Mesenchymal stem cell (in vitro differentiated cells and primary cell): Measurements from ENCODE around the gene UNC119.

Source experiments
- DNase-seq: peaks from one replicate; pipeline ENCODE4 v3.0.0-alpha.2; 2013
- H2AFZ ChIP-seq: one replicate; pipeline ENCODE4 v1.6.1; 2013; ENCODE audit warnings: low read depth, mild to moderate bottlenecking, control low read depth, inconsistent platforms, low read length, moderate library complexity
- H2AK5ac ChIP-seq: 2 replicates; pipeline ENCODE4 v1.6.1; 2013; ENCODE audit warnings: low read length, moderate library complexity, mild to moderate bottlenecking, inconsistent platforms; ENCODE audit not compliant: severe bottlenecking
- H2BK120ac ChIP-seq: one replicate; pipeline ENCODE4 v1.6.1; 2013; ENCODE audit warnings: low read depth, mild to moderate bottlenecking, inconsistent platforms, low read length, moderate library complexity
- H2BK12ac ChIP-seq, 2 experiments: one replicate each; pipeline ENCODE4 v1.6.1; 2013; ENCODE audit warnings: inconsistent platforms in 2 of 2, low read length in 2 of 2, mild to moderate bottlenecking in 2 of 2, moderate library complexity in 2 of 2, control low read depth in 1 of 2
- H2BK15ac ChIP-seq: one replicate; pipeline ENCODE4 v1.6.1; 2013; ENCODE audit warnings: mild to moderate bottlenecking, low read depth, inconsistent platforms; ENCODE audit not compliant: poor library complexity, severe bottlenecking
- H2BK5ac ChIP-seq: 2 replicates; pipeline ENCODE4 v1.6.1; 2013; ENCODE audit warnings: low read depth, mild to moderate bottlenecking, low read length, control low read depth, inconsistent platforms; ENCODE audit not compliant: poor library complexity, severe bottlenecking
- H3K14ac ChIP-seq, 2 experiments: one replicate each; pipeline ENCODE4 v1.6.1; 2013; ENCODE audit warnings: inconsistent platforms in 2 of 2, low read length in 2 of 2, control low read depth in 1 of 2, mild to moderate bottlenecking in 1 of 2, moderate library complexity in 1 of 2
- H3K18ac ChIP-seq, 2 experiments: one replicate each; pipeline ENCODE4 v1.6.1; 2013; ENCODE audit warnings: inconsistent platforms in 2 of 2, low read length in 2 of 2, control low read depth in 1 of 2, low read depth in 1 of 2, mild to moderate bottlenecking in 1 of 2
- H3K23ac ChIP-seq, 2 experiments: one replicate each; pipeline ENCODE4 v1.6.1; 2013; ENCODE audit warnings: inconsistent platforms in 2 of 2, low read length in 2 of 2, mild to moderate bottlenecking in 2 of 2, moderate library complexity in 2 of 2, control low read depth in 1 of 2
- H3K27ac ChIP-seq: 2 replicates; pipeline ENCODE4 v1.5.1; 2013; ENCODE audit warnings: mild to moderate bottlenecking, moderate library complexity, low read length, control low read depth, inconsistent platforms; ENCODE audit not compliant: poor library complexity, severe bottlenecking
- H3K27me3 ChIP-seq, 2 experiments: 2 replicates each; pipeline versions ENCODE4 v1.6.1 to v1.7.0; 2013; ENCODE audit warnings: low read length in 2 of 2, mild to moderate bottlenecking in 2 of 2, moderate library complexity in 2 of 2, control low read depth in 1 of 2, inconsistent platforms in 1 of 2; ENCODE audit not compliant: control insufficient read depth in 1 of 2, insufficient read depth in 1 of 2
- H3K36me3 ChIP-seq, 2 experiments: 2 replicates each; pipeline versions ENCODE4 v1.6.1 to v1.7.0; 2013; ENCODE audit warnings: low read length in 2 of 2, control low read depth in 1 of 2, inconsistent platforms in 1 of 2, low read depth in 1 of 2, mild to moderate bottlenecking in 1 of 2; ENCODE audit not compliant: insufficient read depth in 2 of 2, control insufficient read depth in 1 of 2
- H3K4ac ChIP-seq, 2 experiments: one replicate each; pipeline ENCODE4 v1.6.1; 2013; ENCODE audit warnings: inconsistent platforms in 2 of 2, low read length in 2 of 2, mild to moderate bottlenecking in 2 of 2, moderate library complexity in 2 of 2, control low read depth in 1 of 2, low read depth in 1 of 2
- H3K4me1 ChIP-seq: 2 replicates; pipeline ENCODE4 v1.6.1; 2013; ENCODE audit warnings: low read depth, low read length, control low read depth; ENCODE audit not compliant: control insufficient read depth, insufficient read depth
- H3K4me2 ChIP-seq: 2 replicates; pipeline ENCODE4 v1.6.1; 2013; ENCODE audit warnings: low read length, mild to moderate bottlenecking, inconsistent platforms; ENCODE audit not compliant: poor library complexity, severe bottlenecking
- H3K4me3 ChIP-seq, 2 experiments: 2 replicates each; pipeline versions ENCODE4 v1.5.1 to v1.7.0; 2013; ENCODE audit warnings: low read length in 2 of 2, mild to moderate bottlenecking in 2 of 2, control low read depth in 1 of 2, low read depth in 1 of 2; ENCODE audit not compliant: insufficient read depth in 1 of 2
- H3K79me1 ChIP-seq: replicated peaks from 2 replicates; pipeline ENCODE4 v1.6.1; 2013; ENCODE audit warnings: mild to moderate bottlenecking, control low read depth, low read length, inconsistent platforms; ENCODE audit not compliant: poor library complexity, severe bottlenecking
- H3K9ac ChIP-seq: 2 replicates; pipeline ENCODE4 v1.7.0; 2013; ENCODE audit warnings: mild to moderate bottlenecking, low read length, moderate library complexity
- H3K9me3 ChIP-seq: 2 replicates; pipeline ENCODE4 v1.7.0; 2013; ENCODE audit warnings: mild to moderate bottlenecking, low read length; ENCODE audit not compliant: control insufficient read depth
- H4K8ac ChIP-seq: one replicate; pipeline ENCODE4 v1.6.1; 2013; ENCODE audit warnings: inconsistent platforms, mild to moderate bottlenecking, low read length, moderate library complexity
- H4K91ac ChIP-seq: one replicate; pipeline ENCODE4 v1.6.1; 2013; ENCODE audit warnings: mild to moderate bottlenecking, low read length, inconsistent platforms
- WGBS: methylation state at CpG from one replicate; pipeline ENCODE4 v1.1.7; 2013; ENCODE audit warnings: mixed read lengths; 5-methylcytosine and 5-hydroxymethylcytosine counted together

UNC119 gene

GRCh38 chr17:28550858-28551257, 1.6 kb downstream of the UNC119 start:
- no CpG with 5 or more reads among the region's 1 CpG for WGBS
- Histone ChIP-seq H2AK5ac (no peak overlapping the region), H2BK12ac (no peak overlapping the region), H2BK120ac (no peak overlapping the region), H3K18ac (no peak overlapping the region), H2AFZ (no peak overlapping the region), H4K91ac (no peak overlapping the region), H4K8ac (no peak overlapping the region), H3K27ac (no peak overlapping the region), H3K36me3 (peaks cover 40 to 43% of the 10 kb centered on the region in 2 experiments), H2BK5ac (no peak overlapping the region), H2BK15ac (no peak overlapping the region), H3K27me3 (no peaks in the 10 kb centered on the region), H3K4ac (no peak overlapping the region), H3K4me1 (peaks cover 12% of the 10 kb centered on the region), H3K9ac (no peak overlapping the region), H3K4me3 (peak overlapping the region in 1 of 2 experiments; percentile 81), H3K23ac (no peak overlapping the region), H3K4me2 (no peak overlapping the region), H3K14ac (no peak overlapping the region), H3K9me3 (no peaks in the 10 kb centered on the region), H3K79me1 (peaks cover 31% of the 10 kb centered on the region)
- no peak for DNase-seq

- no peak overlapping the region for H2AK5ac ChIP-seq
- no peak overlapping the region for H2AFZ ChIP-seq
- no peak overlapping the region for H3K9ac ChIP-seq
- H3K23ac ChIP-seq = peak overlapping the region in 1 of 2 experiments; percentile 19
- no peak overlapping the region for H4K91ac ChIP-seq
- no peak overlapping the region for H3K27ac ChIP-seq
- H2BK120ac ChIP-seq = no peak overlapping the region
- peaks cover 31% of the 10 kb centered on the region for H3K79me1 ChIP-seq
- no peak for DNase-seq
- H3K27me3 ChIP-seq = no peaks in the 10 kb centered on the region
- WGBS = 56% methylated on average over 3 of the region's 3 CpGs
- H2BK5ac ChIP-seq = no peak overlapping the region
- H3K18ac ChIP-seq = no peak overlapping the region
- H3K4me1 ChIP-seq = peaks cover 12% of the 10 kb centered on the region
- H2BK15ac ChIP-seq = no peak overlapping the region
- H3K36me3 ChIP-seq = peaks cover 30 to 32% of the 10 kb centered on the region in 2 experiments
- no peak overlapping the region for H3K4ac ChIP-seq
- no peak overlapping the region for H3K4me3 ChIP-seq
- no peak overlapping the region for H4K8ac ChIP-seq
- H3K4me2 ChIP-seq = no peak overlapping the region
- no peaks in the 10 kb centered on the region for H3K9me3 ChIP-seq
- H3K14ac ChIP-seq = no peak overlapping the region
- no peak overlapping the region for H2BK12ac ChIP-seq
These were observed 2.9 kb downstream of the UNC119 start for GRCh38 chr17:28549236-28550132.

GRCh38 chr17:28548417-28549130, 3.9 kb downstream of the UNC119 start:
- Histone ChIP-seq H2BK120ac (no peak overlapping the region), H3K36me3 (peaks cover 21 to 23% of the 10 kb centered on the region in 2 experiments), H3K79me1 (peaks cover 31% of the 10 kb centered on the region), H3K4ac (no peak overlapping the region), H3K27me3 (no peaks in the 10 kb centered on the region), H2BK12ac (no peak overlapping the region), H2BK15ac (no peak overlapping the region), H3K4me1 (peaks cover 12% of the 10 kb centered on the region), H3K23ac (no peak overlapping the region), H4K91ac (no peak overlapping the region), H3K4me3 (no peak overlapping the region), H3K18ac (no peak overlapping the region), H3K27ac (no peak overlapping the region), H3K14ac (no peak overlapping the region), H3K4me2 (no peak overlapping the region), H2BK5ac (no peak overlapping the region), H3K9me3 (no peaks in the 10 kb centered on the region), H2AK5ac (no peak overlapping the region), H4K8ac (no peak overlapping the region), H3K9ac (no peak overlapping the region), H2AFZ (no peak overlapping the region)
- WGBS = 81% methylated on average over 6 of the region's 6 CpGs
- no peak for DNase-seq
